ENCODE data around the gene RLBP1. TPM values are rescaled to one million over a fixed set of nuclear protein-coding genes. Genes with fewer than 3 reads are reported as not detected.

Gene RLBP1
- total RNA-seq, 1 donor from 2014 or later = not detected

DNA sequence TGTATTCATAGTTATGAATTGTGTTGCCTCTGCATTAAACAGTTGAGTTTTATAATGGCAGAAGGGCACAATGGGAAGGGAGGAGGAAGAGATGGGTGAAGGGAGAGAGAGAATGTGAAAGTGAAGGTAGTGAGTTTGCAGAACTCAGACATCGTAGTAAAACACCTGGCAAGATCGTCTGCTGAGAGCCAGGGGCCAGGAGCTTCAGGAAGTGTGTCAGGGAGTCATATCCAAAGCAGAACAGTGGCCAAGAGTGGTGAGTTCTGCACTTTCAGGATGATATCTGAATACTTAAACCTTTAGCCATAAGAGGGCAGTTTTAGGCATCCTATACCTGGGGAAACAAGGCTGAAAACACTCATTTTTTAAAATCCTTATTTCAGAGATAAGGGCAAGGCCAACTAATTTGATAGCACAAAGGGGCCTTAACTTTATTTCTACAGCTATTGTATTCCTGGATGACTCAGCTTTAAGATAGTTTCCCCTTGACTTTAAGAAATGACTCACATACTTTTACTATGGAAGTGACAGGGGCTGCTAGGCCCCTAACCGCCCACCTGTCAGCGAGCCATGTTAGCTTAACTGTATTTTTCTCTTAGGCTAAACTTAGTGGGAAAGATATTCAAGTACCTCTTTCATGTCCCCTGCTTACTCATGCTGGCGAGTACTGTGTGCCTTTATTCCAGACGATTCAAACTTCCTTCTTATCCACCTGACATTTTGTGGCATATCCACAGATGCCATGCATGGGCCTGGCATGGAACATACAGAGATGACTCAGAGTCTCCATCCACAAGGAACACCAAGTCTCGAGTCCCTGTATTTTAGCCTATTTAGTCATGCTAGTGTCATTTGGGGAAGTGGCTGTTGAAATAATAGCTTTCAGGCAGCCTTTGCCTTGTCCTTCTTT lies 53.9 kb downstream of the RLBP1 start:
- no peaks in the 10 kb centered on the region for H3K9me3 Mint-ChIP-seq (ENCODE audit: low read depth)
- peak overlapping the region; percentile 88 for H3K27ac Mint-ChIP-seq (ENCODE audit: unreplicated experiment)
- DNase-seq (ENCODE audit: low spot score) = no peak
- H3K36me3 Mint-ChIP-seq (ENCODE audit: low read depth) = no peaks in the 10 kb centered on the region
- TF ChIP-seq CTCF (IDR thresholded peaks at IDR 0.05) = no peak
- H3K4me1 Mint-ChIP-seq (ENCODE audit: low read depth) = peaks cover 36% of the 10 kb centered on the region
- H3K27me3 Mint-ChIP-seq (ENCODE audit: low read depth) = no peaks in the 10 kb centered on the region
- no peak overlapping the region for H3K4me3 Mint-ChIP-seq (ENCODE audit: unreplicated experiment)

GRCh38 chr15:89165677-89166076 lies 55.7 kb downstream of the RLBP1 start:
- Mint-ChIP-seq H3K4me3 (ENCODE audit: unreplicated experiment) (no peak overlapping the region), H3K27me3 (ENCODE audit: low read depth) (no peaks in the 10 kb centered on the region), H3K36me3 (ENCODE audit: low read depth) (no peaks in the 10 kb centered on the region), H3K27ac (ENCODE audit: unreplicated experiment) (peak overlapping the region; percentile 25), H3K9me3 (ENCODE audit: low read depth) (no peaks in the 10 kb centered on the region), H3K4me1 (ENCODE audit: low read depth) (peaks cover 36% of the 10 kb centered on the region)
- no peak for DNase-seq (ENCODE audit: low spot score)
- TF ChIP-seq CTCF (IDR thresholded peaks at IDR 0.05) = no peak

DNA sequence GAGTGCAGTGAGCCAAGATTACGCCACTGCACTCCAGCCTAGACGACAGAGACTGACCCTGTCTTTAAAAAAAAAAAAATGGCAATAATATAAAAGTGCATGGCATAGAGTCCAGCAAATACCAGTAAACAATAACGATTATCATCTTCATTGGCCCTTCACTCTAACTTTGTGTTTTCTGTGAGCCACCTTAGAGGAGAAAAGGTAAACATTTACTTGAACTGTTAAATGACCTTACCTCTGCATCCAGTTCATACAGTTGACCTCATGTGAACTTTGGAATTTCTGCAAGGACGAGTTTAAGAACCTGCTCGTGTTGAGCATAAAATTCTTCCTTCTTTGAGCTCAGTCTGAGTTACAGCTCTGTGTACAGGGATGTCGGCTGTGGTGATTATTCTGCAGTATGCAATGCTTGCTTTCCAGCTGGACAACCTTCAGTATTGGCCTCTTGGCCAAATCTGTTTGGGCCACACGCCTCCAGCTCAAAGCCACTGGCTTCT lies 56.6 kb downstream of the RLBP1 start:
- Mint-ChIP-seq H3K4me3 (ENCODE audit: unreplicated experiment) (no peak overlapping the region), H3K27me3 (ENCODE audit: low read depth) (no peaks in the 10 kb centered on the region), H3K36me3 (ENCODE audit: low read depth) (no peaks in the 10 kb centered on the region), H3K4me1 (ENCODE audit: low read depth) (peaks cover 35% of the 10 kb centered on the region), H3K27ac (ENCODE audit: unreplicated experiment) (no peak overlapping the region), H3K9me3 (ENCODE audit: low read depth) (no peaks in the 10 kb centered on the region)
- no peak for DNase-seq (ENCODE audit: low spot score)
- TF ChIP-seq CTCF (IDR thresholded peaks at IDR 0.05) = no peak

DNA sequence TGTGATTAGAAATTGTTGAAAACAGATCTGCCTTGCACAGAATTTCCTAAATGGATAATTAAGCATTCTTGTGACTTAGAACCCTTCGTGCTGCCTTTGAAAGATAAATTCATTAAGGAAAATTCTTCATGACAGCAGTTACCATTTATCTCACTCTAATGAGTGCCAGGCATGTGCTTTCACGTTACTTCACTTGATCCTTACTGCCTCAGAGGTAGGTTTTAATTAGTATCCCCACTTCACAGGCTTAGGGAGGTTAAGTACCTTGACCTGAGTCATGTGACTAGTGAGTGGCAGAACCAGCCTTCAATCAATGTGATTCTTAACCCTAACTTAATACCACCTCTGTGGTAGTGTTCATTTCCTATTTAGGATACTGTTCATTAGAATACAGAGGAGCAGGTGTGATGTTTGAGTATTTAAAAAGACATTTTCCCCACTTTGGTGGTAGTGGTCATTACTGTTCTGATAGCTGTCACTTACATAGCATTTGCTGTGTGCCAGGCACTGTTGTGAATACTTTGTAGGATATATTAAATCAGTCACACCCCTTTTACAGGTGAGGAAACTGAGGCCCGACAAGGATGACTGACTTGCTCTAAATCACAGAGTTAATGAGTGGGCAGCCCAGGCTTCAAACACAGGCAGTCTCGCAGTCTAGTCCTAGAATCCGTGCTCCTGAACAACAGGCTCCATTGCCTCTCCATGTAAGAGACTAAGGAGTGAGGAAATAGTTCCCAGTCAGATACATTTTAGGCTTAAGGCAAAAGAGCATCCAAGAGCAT lies 57.9 kb downstream of the RLBP1 start:
- H3K27ac Mint-ChIP-seq (ENCODE audit: unreplicated experiment) = no peak overlapping the region

More for the DNA sequence above, 57.9 kb downstream of the RLBP1 start:
- no peak overlapping the region for H3K4me3 Mint-ChIP-seq (ENCODE audit: unreplicated experiment)
- DNase-seq (ENCODE audit: low spot score) = no peak
- H3K27me3 Mint-ChIP-seq (ENCODE audit: low read depth) = no peaks in the 10 kb centered on the region
- peaks cover 3% of the 10 kb centered on the region for H3K36me3 Mint-ChIP-seq (ENCODE audit: low read depth)
- no peaks in the 10 kb centered on the region for H3K9me3 Mint-ChIP-seq (ENCODE audit: low read depth)
- H3K4me1 Mint-ChIP-seq (ENCODE audit: low read depth) = peaks cover 32% of the 10 kb centered on the region
- no peak for TF ChIP-seq CTCF (IDR thresholded peaks at IDR 0.05)
